Lung (tissue), 12 donors: ENCODE data around the gene NLRP14. TPM values are rescaled to one million over a fixed set of nuclear protein-coding genes. Genes with fewer than 3 reads are reported as not detected.

Experiments
- ATAC-seq: fragments of 200-7000 bp; cut with Tn5 transposase; one replicate; pipeline ENCODE4 v1.9.1; 2020; ENCODE audit warnings: moderate number of reproducible peaks; ENCODE audit not compliant: insufficient read depth, low FRiP score
- DNase-seq, 3 donors: peaks; one replicate each; pipeline ENCODE4 v3.0.0-alpha.2; 2013 to 2017
- H3K27ac ChIP-seq, 2 donors: one replicate each; pipeline ENCODE4 v1.5.1; 2013; ENCODE audit warnings: mild to moderate bottlenecking in 2 of 2, moderate library complexity in 2 of 2, control low read depth in 1 of 2, inconsistent platforms in 1 of 2, low read depth in 1 of 2, low read length in 1 of 2
- H3K27me3 ChIP-seq, 3 donors: one replicate each; pipeline ENCODE4 v1.5.1; 2013; ENCODE audit warnings: low read length in 2 of 3; ENCODE audit not compliant: control insufficient read depth in 3 of 3, insufficient read depth in 3 of 3
- H3K36me3 ChIP-seq, 4 donors: one replicate each; pipeline ENCODE4 v1.5.1; 2013; ENCODE audit warnings: low read length in 4 of 4, mild to moderate bottlenecking in 1 of 4, moderate library complexity in 1 of 4; ENCODE audit not compliant: control insufficient read depth in 4 of 4, insufficient read depth in 4 of 4
- H3K4me1 ChIP-seq, 5 donors: one replicate each; pipeline ENCODE4 v1.5.1; 2013; ENCODE audit warnings: low read length in 5 of 5, mild to moderate bottlenecking in 2 of 5, moderate library complexity in 1 of 5; ENCODE audit not compliant: control insufficient read depth in 5 of 5, insufficient read depth in 5 of 5
- H3K4me3 ChIP-seq: one replicate; pipeline ENCODE4 v1.5.1; 2013; ENCODE audit warnings: mild to moderate bottlenecking, control low read depth, moderate library complexity
- H3K9ac ChIP-seq, 2 donors: one replicate each; pipeline ENCODE4 v1.5.1; 2013; ENCODE audit warnings: low read length in 2 of 2, control low read depth in 1 of 2; ENCODE audit not compliant: insufficient read depth in 1 of 2
- H3K9me3 ChIP-seq, 4 donors: one replicate each; pipeline ENCODE4 v1.5.1; 2013; ENCODE audit warnings: low read length in 3 of 4, mild to moderate bottlenecking in 1 of 4, moderate library complexity in 1 of 4; ENCODE audit not compliant: control insufficient read depth in 4 of 4, insufficient read depth in 3 of 4
- WGBS, 2 donors: extraction: QIAGEN DNeasy Blood & Tissue Kit; methylation state at CpG; one replicate each; pipeline ENCODE4 v1.1.7; 2013; 5-methylcytosine and 5-hydroxymethylcytosine counted together
- polyA plus RNA-seq, 2 donors: library from polyadenylated mRNA; stranded (reverse); fragments of 200-250 nt; gene quantifications; one replicate each; pipeline ENCODE4 v1.2.1, GENCODE V29; 2013
- total RNA-seq, 2 donors: library from RNA; depleted of rRNA in 1 of 2; stranded (reverse); fragments of >200 nt in 1 of 2; gene quantifications; one replicate each; pipeline ENCODE4 v1.2.1, GENCODE V29; 2014 to 2021
- TF ChIP-seq, protein P1 (sequence below): IDR thresholded peaks from 2 replicates; pipeline ENCODE4 v1.5.1; 2012; ENCODE audit warnings: mild to moderate bottlenecking; ENCODE audit errors: control extremely low read depth, extremely low read depth
- donor health status: control.
- donor health status: control.
- donor health status: Bipolar disorder and iron deficiency.
- donor health status: healthy.
- donor health status: DM: yes; HTN: yes; CAD: no.

The NLRP14 gene
- total and polyA plus RNA-seq, 4 donors, result 0.01 to 0.31 (median 0.15) TPM; not detected in 1

DNA sequence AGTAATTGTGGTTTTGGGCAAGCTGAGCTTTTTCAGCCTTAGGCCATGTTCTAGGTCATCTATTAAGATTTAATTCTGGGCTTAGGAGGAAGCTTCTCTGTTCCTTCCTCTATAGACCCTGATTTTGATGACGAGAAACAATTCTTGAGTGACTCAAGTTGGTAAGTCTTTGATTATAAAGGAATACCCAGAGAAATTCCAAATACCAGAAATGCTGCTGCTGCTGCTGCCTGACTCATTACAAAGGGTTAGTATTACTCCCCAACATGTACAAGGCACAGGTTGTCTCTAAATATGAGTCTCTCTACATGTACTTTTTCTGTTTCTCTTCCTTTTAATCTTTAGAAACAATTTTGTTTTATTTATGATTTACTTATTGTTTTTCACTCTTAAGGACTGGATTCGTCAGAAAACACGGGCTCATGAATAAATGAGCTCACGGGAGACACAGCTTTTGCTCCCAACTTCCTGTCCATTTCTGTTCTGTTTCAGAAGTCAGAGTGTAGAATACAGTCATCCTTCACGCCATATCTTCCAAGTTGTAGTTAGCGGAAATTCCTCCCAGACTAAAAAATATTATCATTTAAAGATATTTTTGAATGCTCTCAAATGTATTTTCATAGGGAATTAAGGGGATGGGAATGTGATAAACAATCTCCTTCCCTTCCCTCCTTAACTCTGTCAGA, 36.7 kb downstream of the NLRP14 start:
- H3K4me3 ChIP-seq, result no peak overlapping the region
- ATAC-seq (no peak), DNase-seq (peak in 2 of 3 donors; percentile 28 to 41)
- H3K36me3 ChIP-seq, result no peaks in the 10 kb centered on the region
- peaks cover 0 to 18% (median 0%) of the 10 kb centered on the region in 5 donors for H3K4me1 ChIP-seq
- no peaks in the 10 kb centered on the region for H3K9me3 ChIP-seq
- TF ChIP-seq, protein P1, sequence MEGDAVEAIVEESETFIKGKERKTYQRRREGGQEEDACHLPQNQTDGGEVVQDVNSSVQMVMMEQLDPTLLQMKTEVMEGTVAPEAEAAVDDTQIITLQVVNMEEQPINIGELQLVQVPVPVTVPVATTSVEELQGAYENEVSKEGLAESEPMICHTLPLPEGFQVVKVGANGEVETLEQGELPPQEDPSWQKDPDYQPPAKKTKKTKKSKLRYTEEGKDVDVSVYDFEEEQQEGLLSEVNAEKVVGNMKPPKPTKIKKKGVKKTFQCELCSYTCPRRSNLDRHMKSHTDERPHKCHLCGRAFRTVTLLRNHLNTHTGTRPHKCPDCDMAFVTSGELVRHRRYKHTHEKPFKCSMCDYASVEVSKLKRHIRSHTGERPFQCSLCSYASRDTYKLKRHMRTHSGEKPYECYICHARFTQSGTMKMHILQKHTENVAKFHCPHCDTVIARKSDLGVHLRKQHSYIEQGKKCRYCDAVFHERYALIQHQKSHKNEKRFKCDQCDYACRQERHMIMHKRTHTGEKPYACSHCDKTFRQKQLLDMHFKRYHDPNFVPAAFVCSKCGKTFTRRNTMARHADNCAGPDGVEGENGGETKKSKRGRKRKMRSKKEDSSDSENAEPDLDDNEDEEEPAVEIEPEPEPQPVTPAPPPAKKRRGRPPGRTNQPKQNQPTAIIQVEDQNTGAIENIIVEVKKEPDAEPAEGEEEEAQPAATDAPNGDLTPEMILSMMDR, result no peak
- H3K27ac ChIP-seq, result no peak overlapping the region
- H3K27me3 ChIP-seq, result no peaks in the 10 kb centered on the region
- no peak overlapping the region for H3K9ac ChIP-seq
- WGBS, 2 donors, result 63 to 73% methylated on average over 6 of the region's 6 CpGs

DNA sequence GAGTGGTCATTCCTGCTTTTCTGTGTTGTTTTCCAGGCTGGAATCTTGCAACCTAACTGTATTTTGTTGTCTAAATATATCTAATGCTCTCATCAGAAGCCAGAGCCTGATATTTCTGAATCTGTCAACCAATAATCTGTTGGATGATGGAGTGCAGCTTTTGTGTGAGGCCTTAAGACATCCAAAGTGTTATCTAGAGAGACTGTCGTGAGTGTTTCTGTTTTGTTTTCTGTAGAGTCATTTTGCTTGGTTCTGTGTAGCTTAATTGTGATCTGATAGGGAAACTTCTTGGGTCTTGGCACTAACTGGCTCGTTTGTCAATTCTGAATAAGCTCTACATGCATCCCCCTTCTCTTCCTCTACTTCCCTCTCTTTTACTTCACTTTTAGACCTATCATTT, 37.4 kb downstream of the NLRP14 start:
- TF ChIP-seq, protein P1, result no peak
- H3K4me3 ChIP-seq, result no peak overlapping the region
- H3K9ac ChIP-seq, result no peak overlapping the region
- no peak overlapping the region for H3K27ac ChIP-seq
- H3K4me1 ChIP-seq, result peaks cover 0 to 18% (median 0%) of the 10 kb centered on the region in 5 donors
- 36 to 46% methylated on average over 2 of the region's 2 CpGs for WGBS, 2 donors
- H3K36me3 ChIP-seq, result no peaks in the 10 kb centered on the region
- DNase-seq, result peak in 2 of 3 donors; percentile 77 to 86
- no peak for ATAC-seq
- no peaks in the 10 kb centered on the region for H3K9me3 ChIP-seq
- H3K27me3 ChIP-seq, result no peaks in the 10 kb centered on the region

DNA sequence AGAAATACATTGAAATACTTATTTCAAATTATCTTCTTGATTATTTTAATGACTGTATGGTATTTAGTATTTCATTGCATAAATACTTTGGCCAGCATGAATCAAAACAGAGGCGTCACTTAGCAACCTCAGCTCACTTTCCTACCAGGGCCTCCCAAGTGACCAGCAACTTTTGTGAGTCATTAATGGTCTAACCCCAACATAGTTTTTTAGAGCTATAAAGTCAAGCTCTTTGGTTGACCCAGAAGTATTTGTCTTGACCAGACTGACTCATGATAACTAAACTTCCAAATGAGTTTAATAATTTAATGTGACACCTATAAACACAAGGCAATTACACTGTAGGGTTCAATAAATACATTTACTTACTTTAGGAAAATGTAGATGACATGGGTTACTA, 40.6 kb downstream of the NLRP14 start:
- 84 to 88% methylated on average over 1 of the region's 1 CpG for WGBS, 2 donors
- peak; percentile 47 for ATAC-seq

More for the DNA sequence above, 40.6 kb downstream of the NLRP14 start:
- Histone ChIP-seq H3K9me3 (no peaks in the 10 kb centered on the region), H3K9ac (no peak overlapping the region), H3K27me3 (no peaks in the 10 kb centered on the region), H3K4me3 (no peak overlapping the region), H3K36me3 (no peaks in the 10 kb centered on the region), H3K4me1 (peaks cover 0 to 18% (median 0%) of the 10 kb centered on the region in 5 donors), H3K27ac (no peak overlapping the region)
- DNase-seq, result peak in 2 of 3 donors; percentile 3 to 11
- TF ChIP-seq, protein P1, result no peak
